OCI-LY3 (cell line): ENCODE results near the gene MINPP1.

Experiments
- H2AFZ ChIP-seq: fragments of 200-600, 300-600 bp; shearing (Covaris generic); 2 replicates; pipeline ENCODE4 v1.6.0; 2014; ENCODE audit warnings: antibody characterized with exemption, low read depth, low read length
- H3K27ac ChIP-seq: fragments of 200-600, 300-600 bp; sonication (generic); 2 replicates; pipeline ENCODE4 v1.5.1; 2014; ENCODE audit warnings: mild to moderate bottlenecking, low read length, moderate library complexity, mixed read lengths
- H3K27me3 ChIP-seq: fragments of 200-600, 300-600 bp; sonication (generic); 2 replicates; pipeline ENCODE4 v1.6.1; 2014; ENCODE audit warnings: low read depth, low read length, mixed read lengths
- H3K36me3 ChIP-seq: fragments of 200-600, 300-600 bp; sonication (generic); replicated peaks from 2 replicates; pipeline ENCODE3; 2014; ENCODE audit warnings: low read depth, low read length, mixed read lengths
- H3K4me1 ChIP-seq: fragments of 300-600, 200-600 bp; sonication (generic); 2 replicates; pipeline ENCODE4 v1.6.1; 2014; ENCODE audit warnings: low read length, mixed read lengths
- H3K4me2 ChIP-seq: fragments of 200-600, 300-600 bp; sonication (generic); 2 replicates; pipeline ENCODE4 v1.6.1; 2014; ENCODE audit warnings: low read length, mixed read lengths
- H3K4me3 ChIP-seq: fragments of 300-600, 200-600 bp; sonication (generic); 2 replicates; pipeline ENCODE4 v1.5.1; 2014; ENCODE audit warnings: antibody characterized with exemption, mild to moderate bottlenecking, low read length, moderate library complexity
- H3K79me2 ChIP-seq: fragments of 300-600, 200-600 bp; shearing (Covaris generic); 2 replicates; pipeline ENCODE4 v1.6.1; 2014; ENCODE audit warnings: mild to moderate bottlenecking, low read length, mixed read lengths
- H3K9ac ChIP-seq: fragments of 300-600, 200-600 bp; shearing (Covaris generic); 2 replicates; pipeline ENCODE4 v1.6.0; 2014; ENCODE audit warnings: mild to moderate bottlenecking, low read length, moderate library complexity
- H3K9me3 ChIP-seq: fragments of 200-600, 300-600 bp; shearing (Covaris generic); 2 replicates; pipeline ENCODE4 v1.6.1; 2014; ENCODE audit warnings: low read length, mixed read lengths; ENCODE audit not compliant: insufficient read depth
- H4K20me1 ChIP-seq: fragments of 200-600, 300-600 bp; sonication (generic); 2 replicates; pipeline ENCODE4 v1.6.1; 2016; ENCODE audit warnings: low read length, mixed read lengths; ENCODE audit not compliant: insufficient read depth
- EZH2phosphoT487 ChIP-seq: fragments of 200-600 bp; shearing (Covaris generic); IDR thresholded peaks from 2 replicates; pipeline ENCODE4 v1.6.1; 2018; ENCODE audit warnings: antibody characterized with exemption, mixed run types, low read depth
- TF ChIP-seq, protein P1 (sequence below): fragments of 200-600, 300-600 bp; sonication (generic); IDR thresholded peaks from 2 replicates; pipeline ENCODE4 v1.5.1; 2014; ENCODE audit warnings: antibody characterized with exemption, low read length, low read depth

Gene MINPP1

GRCh38 chr10:87532696-87533095 lies 28.0 kb downstream of the MINPP1 start:
- TF ChIP-seq, protein P1, sequence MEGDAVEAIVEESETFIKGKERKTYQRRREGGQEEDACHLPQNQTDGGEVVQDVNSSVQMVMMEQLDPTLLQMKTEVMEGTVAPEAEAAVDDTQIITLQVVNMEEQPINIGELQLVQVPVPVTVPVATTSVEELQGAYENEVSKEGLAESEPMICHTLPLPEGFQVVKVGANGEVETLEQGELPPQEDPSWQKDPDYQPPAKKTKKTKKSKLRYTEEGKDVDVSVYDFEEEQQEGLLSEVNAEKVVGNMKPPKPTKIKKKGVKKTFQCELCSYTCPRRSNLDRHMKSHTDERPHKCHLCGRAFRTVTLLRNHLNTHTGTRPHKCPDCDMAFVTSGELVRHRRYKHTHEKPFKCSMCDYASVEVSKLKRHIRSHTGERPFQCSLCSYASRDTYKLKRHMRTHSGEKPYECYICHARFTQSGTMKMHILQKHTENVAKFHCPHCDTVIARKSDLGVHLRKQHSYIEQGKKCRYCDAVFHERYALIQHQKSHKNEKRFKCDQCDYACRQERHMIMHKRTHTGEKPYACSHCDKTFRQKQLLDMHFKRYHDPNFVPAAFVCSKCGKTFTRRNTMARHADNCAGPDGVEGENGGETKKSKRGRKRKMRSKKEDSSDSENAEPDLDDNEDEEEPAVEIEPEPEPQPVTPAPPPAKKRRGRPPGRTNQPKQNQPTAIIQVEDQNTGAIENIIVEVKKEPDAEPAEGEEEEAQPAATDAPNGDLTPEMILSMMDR: no peak
- TF ChIP-seq EZH2phosphoT487: no peak
- no peak overlapping the region for H3K9ac ChIP-seq
- H3K27ac ChIP-seq: no peak overlapping the region
- no peaks in the 10 kb centered on the region for H3K4me1 ChIP-seq
- no peak overlapping the region for H3K4me3 ChIP-seq
- no peak overlapping the region for H2AFZ ChIP-seq
- no peaks in the 10 kb centered on the region for H3K27me3 ChIP-seq
- no peaks in the 10 kb centered on the region for H4K20me1 ChIP-seq
- no peak overlapping the region for H3K4me2 ChIP-seq
- no peaks in the 10 kb centered on the region for H3K9me3 ChIP-seq
- no peaks in the 10 kb centered on the region for H3K79me2 ChIP-seq
- no peaks in the 10 kb centered on the region for H3K36me3 ChIP-seq

DNA sequence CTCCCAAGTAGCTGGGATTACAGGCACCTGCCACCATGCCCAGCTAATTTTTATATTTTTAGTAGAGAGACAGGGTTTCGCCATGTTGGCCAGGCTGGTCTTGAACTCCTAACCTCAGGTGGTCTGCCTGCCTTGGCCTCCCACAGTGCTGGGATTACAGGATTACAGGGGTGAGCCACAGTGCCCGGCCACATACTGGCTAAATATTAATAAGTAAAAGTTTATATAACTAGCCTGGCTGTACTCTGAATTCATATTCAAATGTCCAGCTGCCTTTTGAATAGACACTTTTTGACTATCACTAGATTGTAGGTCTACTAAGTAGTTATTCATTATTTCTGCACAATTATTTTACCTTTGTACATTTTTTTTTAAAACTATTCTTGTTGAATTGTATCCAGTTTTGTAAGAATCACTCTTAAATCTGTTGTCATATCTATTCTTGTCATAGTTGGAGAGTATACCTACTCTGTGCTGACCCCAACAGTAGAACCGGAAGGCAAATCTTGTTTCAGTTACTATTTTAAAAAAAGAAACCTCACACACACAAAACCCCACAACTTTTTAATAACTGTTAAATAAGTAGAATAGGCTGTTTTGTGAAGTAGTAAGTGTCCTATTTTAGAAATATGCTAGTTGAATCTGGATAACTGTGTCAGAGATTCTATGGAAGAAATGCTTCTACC lies 29.6 kb downstream of the MINPP1 start:
- Histone ChIP-seq H3K79me2 (no peaks in the 10 kb centered on the region), H2AFZ (no peak overlapping the region)

DNA sequence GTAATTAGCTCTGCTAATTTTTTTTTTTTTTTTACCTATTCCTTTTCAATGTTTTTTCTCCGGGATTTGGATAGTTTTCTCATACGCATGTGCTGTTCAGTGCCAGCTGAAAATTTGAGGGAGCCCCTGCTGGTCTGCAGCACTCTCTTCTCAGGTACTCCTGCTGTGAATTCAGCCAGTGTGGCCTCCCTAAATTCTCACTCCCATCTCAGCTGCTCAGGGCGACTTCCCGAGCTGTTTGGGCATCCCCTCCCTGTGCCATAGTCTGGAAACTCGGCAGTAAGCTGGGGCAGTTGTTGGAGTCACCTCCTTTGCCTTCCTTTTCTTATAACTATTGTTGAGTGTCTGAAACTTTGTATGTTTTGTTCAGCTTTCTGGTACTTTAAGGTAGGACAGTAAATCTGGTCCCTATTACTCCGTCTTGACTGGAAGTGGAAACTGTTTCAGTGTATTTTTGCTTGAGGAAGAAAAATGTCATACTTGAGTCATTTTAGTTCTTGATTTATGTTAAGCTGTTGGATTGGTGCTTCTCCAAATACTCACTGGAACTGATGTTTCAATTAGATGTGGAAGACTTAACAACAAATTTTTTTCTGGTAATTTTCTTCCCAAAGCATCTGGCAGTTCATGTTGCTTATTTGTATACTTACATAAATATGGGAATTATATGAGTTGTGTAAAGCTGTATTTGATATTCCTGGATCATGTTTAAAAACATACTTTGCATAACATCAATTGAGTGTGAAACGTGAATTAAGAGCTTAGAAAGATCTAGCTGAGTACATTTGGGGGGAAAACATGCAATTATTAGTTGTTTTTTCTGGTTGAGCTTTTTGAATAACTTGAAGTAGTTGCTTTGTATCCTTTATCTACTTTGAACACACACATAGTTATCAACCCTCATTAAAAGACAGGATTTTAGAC lies 33.7 kb downstream of the MINPP1 start:
- Histone ChIP-seq H2AFZ (no peak overlapping the region), H3K9ac (no peak overlapping the region), H3K27ac (no peak overlapping the region), H4K20me1 (no peaks in the 10 kb centered on the region), H3K27me3 (no peaks in the 10 kb centered on the region), H3K4me3 (no peak overlapping the region), H3K9me3 (no peaks in the 10 kb centered on the region), H3K4me2 (no peak overlapping the region), H3K4me1 (peaks cover 5% of the 10 kb centered on the region), H3K79me2 (no peaks in the 10 kb centered on the region), H3K36me3 (no peaks in the 10 kb centered on the region)
- TF ChIP-seq, protein P1: no peak
- no peak for TF ChIP-seq EZH2phosphoT487

More for the DNA sequence above, 29.6 kb downstream of the MINPP1 start:
- Histone ChIP-seq H3K9ac (no peak overlapping the region), H3K4me2 (no peak overlapping the region), H3K9me3 (no peaks in the 10 kb centered on the region), H3K36me3 (no peaks in the 10 kb centered on the region), H3K27me3 (no peaks in the 10 kb centered on the region), H3K27ac (no peak overlapping the region), H3K4me3 (no peak overlapping the region), H4K20me1 (no peaks in the 10 kb centered on the region), H3K4me1 (no peaks in the 10 kb centered on the region)
- no peak for TF ChIP-seq EZH2phosphoT487
- TF ChIP-seq, protein P1: no peak

- Histone ChIP-seq H3K4me1 (peaks cover 5% of the 10 kb centered on the region), H2AFZ (no peak overlapping the region), H3K9ac (no peak overlapping the region), H3K27ac (no peak overlapping the region), H3K9me3 (no peaks in the 10 kb centered on the region), H4K20me1 (no peaks in the 10 kb centered on the region), H3K4me2 (no peak overlapping the region), H3K4me3 (no peak overlapping the region), H3K36me3 (no peaks in the 10 kb centered on the region), H3K27me3 (no peaks in the 10 kb centered on the region), H3K79me2 (no peaks in the 10 kb centered on the region)
- TF ChIP-seq EZH2phosphoT487: no peak
- TF ChIP-seq, protein P1: no peak
Measured at GRCh38 chr10:87541114-87541513, 36.4 kb downstream of the MINPP1 start.
